SIG-M5 (cell line): ENCODE measurements around the gene SOX1.

Source experiments
- DNase-seq: peaks from one replicate; lab custom pipeline; 2025; lab: John Stamatoyannopoulos, UW

Gene SOX1

DNA sequence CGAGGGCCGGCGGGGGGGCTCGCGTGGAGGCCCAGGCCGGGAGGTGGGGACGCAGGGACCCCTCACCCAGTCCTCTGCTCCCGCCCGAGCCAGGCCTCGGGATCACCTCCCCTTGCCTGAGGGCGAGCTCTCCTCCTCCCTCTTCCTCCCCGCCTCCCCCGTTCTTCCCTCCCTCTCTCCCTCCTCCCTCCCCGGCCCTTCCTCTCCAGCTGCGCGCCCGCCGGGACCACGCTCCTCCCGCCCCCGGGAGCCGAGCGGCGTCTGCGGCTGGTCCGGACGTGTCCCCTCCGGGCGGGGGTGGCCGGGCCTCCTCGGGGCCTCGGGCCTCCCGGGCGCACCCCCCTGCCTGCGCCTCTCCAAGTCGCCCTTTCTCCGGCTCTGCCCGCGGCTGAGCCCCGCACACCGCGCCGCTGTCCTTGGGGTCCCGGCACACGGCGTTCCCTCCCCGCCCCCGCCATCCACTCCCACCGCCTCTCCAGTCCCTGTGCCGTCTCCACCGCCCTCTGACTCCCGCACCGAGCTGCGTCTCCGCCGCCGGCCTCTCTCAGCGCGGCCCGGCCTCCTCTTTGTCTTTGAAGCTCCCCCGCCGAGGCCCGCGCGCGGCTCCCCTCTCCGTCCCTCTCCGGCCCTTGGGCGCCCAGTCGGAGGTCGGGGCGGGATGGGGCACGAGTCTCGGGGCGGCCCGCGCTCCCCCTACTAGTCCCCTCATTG is 5.7 kb downstream of the SOX1 start:
- DNase-seq, result no peak

DNA sequence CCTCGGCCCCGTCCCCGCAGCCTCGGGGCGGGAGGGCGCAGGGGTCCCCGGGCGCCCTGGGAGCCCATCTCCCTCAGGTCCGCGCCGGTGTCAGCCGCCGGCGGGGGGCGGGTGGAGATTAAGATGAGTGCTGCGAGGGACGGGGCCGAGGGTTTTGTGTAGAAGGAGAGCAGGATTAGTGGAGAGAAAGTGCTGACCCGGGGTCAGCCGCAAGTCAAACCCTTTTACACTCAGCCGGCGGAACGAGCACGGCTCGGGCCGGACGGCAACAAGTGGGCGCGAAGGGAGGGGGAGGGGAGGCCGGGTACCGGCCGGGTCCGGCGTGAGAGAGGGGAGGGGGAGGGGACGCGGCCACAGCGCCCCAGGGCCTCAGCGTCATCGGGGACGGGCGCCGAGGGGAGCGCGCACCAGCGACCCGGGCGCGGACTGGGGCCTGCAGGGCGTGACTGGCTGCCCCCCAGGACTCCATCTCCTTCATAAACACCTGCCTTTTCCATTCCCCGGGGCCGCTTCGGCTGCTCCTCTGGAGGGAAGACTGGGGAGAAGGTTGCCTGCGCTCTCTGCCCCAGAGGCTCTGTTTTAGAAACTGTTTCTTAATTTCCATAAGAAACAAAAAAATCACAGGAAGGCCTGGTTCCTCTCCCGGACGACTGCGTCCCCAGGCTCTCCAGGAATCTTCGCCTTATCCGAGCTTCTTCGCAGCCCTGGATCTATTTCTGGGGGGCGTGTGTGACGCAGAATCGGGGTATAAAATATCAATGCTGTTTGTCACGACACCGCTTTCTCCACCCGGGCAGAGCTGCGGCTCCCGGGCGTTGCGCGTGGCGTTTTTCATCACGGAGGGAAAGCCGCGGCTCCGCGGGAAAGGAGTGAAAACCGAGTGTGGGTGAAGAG is 6.5 kb downstream of the SOX1 start:
- DNase-seq, result no peak

DNA sequence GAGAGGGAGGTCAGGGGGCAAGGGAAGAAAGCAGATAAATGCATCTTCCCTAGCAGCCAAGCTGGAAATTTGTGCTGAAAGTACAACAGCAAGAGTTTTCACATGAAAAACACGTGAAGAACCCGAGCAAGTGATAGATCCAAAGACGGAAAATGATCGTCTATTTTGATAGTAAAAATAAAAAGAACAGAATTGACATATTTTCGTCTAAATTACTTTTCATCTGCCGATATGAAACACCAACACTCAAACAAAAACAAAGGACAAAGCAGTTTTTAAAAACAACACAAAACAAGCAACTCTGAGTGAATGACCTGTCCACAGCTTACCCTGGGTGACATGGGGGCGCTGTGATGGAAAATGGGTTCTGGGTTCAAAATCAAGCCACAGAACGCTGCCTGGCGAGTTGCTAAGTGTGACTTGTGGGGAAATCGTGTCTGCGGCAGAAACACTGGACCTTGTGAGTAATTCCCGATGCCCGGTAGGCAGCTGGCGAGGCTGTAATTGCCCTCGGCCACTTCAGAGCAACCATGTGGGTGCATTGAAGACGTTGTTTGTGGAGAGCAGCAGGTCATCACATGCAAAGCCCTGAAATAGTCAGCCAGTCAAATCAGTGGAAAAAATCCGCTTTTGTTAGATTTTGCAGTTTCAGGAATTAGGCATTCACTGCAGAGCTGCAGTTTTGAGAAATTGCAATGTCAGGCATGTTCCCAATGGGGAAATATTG is 7.4 kb downstream of the SOX1 start:
- DNase-seq, result no peak

DNA sequence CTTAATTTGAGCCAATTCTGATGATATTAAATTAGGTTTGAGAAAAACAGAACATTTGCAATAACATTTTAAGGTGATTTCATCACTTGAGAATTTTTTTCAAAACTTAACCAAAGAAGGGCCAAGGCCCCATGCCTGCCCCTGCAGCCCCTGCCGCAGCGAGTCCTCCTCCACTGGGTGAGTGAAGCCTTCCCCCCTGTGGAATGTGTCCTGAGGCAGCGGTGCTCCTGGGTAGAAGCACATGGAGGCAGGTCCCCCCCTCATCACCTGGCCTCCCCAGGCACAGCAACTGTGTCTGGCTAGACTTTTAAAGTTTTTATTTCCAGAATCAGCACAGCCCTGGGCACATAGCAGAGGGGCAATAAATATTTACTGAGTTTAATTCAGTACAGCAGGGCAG is 10.8 kb downstream of the SOX1 start:
- no peak for DNase-seq

DNA sequence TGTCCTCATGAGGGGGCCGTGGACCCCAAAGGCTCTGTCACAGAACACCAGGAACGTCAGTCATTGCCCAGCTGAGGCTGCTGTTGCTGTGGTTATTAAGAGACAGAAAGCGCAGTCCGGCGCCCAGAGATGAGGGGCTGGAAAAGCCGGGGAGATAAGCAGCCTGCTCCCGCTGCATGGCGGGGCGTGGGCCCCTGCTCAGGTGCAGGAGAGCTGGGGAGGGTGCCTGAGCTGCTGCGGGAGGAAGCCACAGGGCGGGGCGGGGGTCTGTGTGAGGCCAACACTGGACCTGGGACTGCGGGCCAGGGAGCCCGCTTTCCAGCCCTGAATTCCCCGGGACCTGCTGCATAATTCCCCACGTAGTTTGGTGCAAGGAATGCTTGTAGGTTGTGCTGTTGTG is 11.3 kb downstream of the SOX1 start:
- no peak for DNase-seq

DNA sequence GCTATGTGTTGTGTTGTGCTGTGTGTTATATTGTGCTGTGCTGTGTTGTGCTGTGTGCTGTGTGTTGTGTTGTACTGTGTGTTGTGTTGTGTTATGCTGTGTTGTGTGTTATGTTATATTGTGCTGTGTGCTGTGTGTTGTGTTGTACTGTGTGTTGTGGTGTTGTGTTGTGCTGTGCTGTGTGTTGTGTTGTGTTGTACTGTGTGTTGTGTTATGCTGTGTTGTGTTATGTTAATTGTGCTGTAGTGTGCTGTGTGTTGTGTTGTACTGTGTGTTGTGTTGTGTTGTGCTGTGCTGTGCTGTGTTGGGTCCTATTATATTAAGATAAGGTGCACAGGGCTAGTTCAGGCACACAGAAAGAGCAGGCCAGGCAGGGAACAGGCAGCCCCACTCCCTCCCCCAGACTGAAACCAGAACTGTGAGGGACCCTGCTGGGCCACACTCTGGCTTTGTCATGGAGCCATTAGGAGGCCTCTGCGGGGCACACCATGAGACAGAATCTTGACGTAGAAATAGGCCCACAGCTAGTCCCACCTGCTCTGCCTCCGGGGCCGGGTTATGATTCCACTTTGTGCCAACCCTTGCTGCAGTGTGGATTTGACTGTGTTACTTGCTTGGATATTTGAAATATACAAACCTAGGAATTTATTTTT is 12.1 kb downstream of the SOX1 start:
- no peak for DNase-seq

DNA sequence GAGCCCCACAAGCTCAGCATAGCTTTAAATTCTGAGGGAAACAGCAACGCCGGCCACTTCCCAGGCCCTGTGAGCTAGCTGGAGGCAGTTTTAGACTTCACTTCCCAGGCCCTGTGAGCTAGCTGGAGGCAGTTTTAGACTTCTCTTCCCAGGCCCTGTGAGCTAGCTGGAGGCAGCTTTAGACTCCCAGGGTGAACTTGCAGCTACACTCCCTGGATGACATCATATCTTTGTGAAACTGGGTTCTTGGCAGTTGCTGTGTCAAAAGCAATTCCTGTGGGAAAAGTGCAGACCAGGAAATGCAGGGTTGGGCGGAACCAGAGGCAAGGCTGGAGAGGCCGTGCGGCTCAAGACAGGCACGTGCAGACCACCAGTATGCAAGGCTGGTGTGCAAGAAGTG is 12.7 kb downstream of the SOX1 start:
- no peak for DNase-seq

DNA sequence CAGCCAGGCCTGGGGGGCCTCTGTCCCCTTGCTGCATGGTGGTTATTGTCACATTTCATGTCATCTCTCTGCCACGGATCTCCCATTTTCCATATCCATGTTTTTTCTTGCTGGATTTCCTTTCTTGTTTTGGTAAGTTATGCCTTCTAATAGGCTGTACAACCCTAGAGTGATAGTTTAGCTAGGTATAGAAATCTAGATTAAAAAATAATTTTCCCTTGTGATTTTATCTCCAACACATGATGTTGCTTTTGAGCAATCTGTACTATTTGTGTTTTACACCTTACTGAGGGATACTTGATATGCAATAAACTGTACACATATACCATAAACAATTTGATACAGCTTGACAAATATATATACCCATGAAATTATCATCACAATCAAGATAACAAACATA is 17.0 kb downstream of the SOX1 start:
- no peak for DNase-seq

DNA sequence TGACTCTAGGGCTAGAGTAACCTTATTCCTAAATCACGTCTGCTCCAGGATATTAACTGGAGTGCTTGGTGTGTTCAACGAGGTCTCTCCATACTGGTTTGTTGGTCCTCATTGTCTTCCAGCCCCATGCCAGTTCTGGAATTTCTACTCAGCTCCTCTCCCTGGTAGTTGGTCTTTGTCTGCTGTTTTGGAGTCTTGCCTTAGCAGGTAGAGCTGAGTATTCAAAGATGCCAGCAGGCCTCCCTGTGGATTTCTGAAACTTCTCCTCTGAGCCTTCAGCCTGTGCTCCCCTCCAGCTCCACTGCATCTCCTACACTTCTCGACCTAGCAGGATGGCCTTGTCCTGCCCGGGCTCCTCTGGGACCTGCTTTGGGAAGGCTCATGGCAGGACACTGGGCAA is 25.5 kb downstream of the SOX1 start:
- no peak for DNase-seq

DNA sequence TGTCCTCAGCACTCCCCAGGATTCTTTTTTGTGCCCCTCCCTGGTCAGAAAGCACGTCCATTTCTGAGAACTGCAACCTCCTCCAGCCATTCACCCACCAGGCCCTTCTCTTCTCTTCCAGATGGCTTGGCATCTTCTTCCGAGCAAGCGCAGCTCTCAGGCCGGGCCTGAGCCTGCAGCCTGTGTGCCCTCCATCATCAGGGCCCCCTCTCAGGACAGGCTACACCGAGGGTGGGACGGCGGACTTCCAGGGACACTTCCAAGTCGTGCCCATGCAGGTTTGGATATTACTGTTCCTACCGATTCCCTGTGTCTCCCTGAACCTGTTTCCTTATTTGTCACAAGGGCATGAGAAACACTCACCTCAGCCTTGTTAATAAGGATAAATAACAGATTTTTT is 28.4 kb downstream of the SOX1 start:
- no peak for DNase-seq

DNA sequence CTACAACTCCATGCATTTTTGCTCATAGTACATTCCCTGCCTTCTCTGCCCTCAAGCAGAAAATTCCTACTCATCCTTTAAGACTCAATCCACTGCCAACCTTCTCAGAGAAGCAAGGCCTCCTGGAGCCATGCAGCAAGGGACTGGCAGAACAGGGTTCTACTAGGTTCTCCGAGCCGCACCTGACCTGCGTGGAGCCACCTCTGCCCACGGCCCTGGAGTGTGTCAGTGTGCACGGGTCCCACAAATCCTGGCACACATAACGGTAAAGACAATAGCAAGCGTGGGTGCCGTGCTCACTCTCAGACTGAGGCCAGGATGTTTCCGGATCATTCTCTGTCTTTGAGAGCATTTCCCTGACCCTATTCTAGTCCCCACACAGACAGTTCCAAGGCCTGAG is 30.0 kb downstream of the SOX1 start:
- DNase-seq, result no peak

DNA sequence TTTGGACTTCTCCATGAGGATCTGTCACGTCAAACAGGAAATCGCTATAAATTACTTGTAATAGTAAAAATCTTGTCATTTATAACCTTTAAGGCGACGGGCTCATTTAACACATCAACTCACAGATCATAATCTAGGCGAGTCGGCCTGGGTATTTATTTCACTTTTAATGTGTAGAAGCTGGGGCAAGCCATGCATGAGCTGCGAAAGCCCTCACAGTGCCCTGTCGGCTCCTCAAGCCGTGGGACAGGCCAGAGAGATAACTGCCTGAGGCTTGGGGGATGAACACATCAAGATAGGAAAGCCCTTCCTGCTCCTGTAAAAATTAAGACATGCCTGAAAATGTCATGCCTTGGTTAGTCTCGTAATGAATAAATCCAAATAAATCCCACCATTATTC is 30.8 kb downstream of the SOX1 start:
- no peak for DNase-seq

DNA sequence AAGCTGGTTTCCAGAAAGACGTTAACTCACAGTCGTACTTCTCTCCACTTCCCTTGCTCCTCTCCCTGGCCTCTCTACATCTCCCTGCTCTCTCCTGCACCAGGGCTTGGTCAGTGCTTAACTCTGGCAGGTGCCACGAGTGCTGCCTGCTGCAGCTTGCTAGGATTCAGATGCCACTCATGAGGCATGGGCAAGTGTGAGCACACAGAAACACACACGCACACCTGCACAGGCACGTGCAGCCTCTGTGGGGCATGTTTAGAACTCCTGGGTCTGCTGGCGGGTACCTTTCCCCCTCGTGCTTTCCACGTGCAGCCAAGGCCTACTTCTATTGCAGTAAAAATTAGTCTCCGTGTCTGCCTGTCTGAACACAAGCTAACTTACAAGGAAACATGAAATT is 31.8 kb downstream of the SOX1 start:
- DNase-seq, result no peak

DNA sequence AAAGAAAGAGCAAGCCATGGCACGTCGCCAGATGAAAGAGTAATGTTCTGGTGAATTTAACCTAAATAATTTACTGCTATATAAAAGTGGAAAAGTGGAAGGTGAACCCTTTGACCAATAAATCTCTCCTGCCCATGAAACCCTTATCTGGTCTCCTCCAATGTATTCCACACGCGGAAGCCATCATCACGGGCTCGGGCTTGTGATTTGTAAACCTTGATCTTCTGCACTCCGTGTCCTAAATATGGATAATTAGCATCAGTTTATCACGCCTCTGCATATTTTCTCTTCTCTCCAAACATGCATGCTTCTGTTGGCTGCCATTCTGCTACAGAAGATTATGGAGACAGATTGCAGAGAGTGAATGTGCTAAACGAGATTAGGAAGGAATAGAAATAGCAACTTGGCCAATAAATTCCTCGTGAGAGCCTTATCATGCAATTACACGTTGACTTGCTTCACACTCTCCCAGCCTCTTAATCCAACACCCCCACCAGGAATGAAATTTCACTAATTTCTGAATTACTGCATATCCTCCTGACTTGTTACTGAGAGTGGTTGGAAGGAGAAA is 34.5 kb downstream of the SOX1 start:
- DNase-seq, result no peak

DNA sequence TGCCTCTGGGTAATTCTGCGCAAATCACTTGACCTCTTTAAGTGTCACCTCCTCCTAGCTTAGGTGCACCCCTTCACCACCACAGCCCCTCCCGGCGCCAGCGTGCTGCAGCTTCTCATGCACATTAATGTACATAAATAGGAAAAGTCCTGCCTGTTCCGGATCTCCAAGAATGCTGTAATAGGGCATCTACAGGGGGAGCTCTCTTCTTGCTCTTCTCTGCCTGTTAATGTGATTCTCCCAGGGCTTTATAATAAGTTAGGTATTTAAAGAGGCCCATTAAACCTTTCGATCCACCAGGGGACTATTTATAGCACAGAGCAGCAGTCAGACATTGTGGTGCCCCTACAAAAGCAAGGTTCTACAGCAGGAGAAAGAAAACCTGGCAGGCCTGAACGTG is 35.3 kb downstream of the SOX1 start:
- DNase-seq, result no peak

DNA sequence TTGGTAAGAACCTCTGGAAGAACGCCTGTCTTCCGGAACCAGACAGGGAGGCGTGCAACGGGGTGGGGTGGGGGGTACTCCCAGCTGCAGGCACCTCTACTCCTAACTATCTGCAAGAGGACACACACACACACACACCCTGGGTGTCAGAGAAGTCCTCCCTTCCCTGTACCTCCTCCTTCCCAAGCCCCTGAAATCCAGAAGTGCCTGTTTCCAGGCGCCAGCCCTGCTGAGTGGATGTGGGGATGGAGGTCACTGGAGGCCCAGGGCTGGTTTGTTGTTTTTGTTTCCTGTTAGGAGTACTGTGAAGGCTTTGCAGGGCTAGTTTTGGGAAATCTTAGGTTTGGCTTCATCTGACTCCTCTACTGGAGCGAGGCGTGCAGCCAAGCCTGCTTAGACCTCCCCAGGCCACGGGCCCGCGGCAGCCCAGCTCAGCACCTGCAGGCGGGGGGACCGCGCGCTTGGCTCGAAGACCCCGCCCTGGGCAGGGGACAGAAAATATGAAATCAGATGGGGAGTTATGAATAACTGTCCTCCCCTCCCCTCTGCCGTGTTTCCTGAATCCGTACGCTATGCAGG is 36.4 kb downstream of the SOX1 start:
- no peak for DNase-seq

DNA sequence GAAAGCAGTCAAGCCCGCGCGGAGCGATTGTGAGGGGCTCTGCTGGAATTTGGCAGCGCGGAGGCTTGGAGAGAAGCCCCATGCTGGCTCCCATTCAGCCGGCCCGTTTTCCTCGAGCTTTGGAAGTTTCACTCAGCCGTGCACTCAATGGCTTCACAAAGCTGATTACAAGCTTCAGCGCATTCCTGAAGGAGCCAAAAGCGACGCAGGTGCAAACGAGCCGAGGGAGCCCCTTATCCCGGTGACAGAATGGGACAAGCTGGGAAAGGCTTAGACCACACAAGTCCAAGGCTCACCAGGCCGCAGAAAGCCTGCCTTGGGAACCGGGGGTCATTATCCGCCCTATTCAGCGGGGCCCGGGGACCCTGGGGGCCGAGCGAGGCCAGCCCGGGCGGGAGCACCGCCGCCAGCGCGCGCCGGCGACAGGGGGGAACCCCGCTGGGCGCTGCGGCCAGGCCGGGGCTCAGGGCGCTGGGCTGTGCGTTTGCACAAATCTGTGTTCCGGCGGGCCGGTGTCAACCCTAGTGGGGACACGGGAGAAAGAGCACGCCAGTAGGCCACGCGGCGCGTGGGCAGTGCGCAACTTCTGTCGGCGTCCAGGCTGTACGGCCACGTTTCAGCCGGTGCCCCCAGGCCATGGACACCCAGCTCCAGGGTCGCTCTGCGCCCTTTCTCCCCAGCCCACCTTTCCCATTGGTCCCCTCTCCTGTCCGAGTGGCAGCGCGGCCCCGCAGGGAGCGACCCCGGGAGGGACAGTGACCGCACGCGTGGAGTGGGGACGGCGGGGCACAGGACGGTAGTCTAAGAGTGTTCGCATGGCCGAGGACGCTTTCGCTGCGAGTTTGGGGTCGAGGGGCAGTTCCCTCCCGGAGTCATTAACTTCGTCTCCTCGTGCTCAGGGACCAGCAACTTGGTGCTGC is 37.3 kb downstream of the SOX1 start:
- no peak for DNase-seq

DNA sequence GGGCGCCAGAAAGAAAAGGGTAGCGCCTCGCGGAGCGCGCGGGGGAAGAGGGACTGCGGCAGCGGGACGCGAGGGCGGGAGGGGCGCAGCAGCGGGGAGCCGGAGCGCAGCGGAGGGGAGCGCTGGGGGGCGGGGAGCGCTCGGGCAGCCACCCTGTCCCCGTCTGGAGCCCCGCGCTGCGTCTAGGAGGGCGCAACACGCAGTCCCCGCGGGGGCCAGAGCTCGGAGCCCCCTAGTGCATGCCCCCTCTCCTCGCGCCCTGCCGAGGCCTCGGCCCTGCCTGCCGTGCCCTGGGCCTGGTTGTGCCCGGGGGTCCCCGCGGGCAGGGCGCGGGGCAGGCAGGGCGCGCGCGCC is 37.9 kb downstream of the SOX1 start:
- DNase-seq, result no peak

DNA sequence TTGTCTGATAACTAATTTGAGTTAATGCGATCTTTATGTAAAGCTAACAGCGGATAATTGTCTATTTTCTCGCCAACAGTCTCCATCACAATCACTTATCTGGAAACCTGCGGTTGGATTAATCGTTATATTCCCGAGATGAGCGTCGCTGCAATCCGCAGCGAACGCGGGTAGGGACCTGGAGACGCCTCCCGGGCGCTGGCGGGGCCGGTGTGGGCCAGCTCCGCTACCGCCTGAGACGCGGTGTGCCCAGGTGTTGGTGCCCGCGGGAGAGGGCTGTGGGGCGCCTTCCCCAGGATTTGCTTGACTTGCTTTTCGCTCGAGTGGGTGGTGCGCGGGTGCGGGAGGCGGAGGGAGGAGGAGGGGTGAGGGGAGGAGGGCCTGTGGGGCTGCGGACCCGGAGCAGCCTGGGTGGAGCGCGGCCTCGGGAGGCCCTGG is 38.3 kb downstream of the SOX1 start:
- DNase-seq, result no peak

DNA sequence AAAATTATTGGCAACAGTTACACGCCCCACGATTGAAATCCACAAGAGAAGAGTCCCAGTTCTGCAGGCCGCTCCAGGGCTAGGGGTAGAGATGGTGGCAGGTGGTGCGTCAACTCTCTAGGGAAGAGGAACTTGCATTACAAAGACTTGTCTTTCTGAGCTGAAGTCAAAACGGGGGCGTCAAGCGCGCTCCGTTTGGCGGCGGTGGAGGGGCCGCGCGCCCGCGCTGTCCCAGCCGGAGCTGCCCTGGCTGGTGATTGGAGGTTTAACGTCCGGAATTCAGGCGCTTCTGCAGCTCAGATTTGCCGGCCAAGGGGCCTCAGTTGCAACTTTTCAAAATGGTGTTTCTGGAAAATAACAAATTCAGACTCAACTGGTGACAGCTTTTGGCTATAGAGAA is 38.9 kb downstream of the SOX1 start:
- DNase-seq, result no peak
